CD4-positive, alpha-beta T cell (primary cell): ENCODE data around the gene C2CD2L. TPM values are rescaled to one million over a fixed set of nuclear protein-coding genes. Genes with fewer than 3 reads are reported as not detected.
A peak's percentile ranks its signal among the peaks of the same experiment; 100 is the strongest.
"Not testable (repeated sequence)": the region's sequence is repeated elsewhere in the genome, so short reads cannot be mapped to it uniquely, and the experiment has no call there.

Experiments
- ATAC-seq: fragments of 200-7000 bp; cut with Tn5 transposase; one replicate; pipeline ENCODE4 v1.10.0; 2022; ENCODE audit warnings: mild to moderate bottlenecking; ENCODE audit not compliant: poor library complexity
- CTCF ChIA-PET: fragments of 350-600 bp; sonication (Branson Sonifier 250); formaldehyde crosslinking; loops from one replicate; lab custom pipeline; 2021; ENCODE audit warnings: antibody characterized with exemption, inconsistent platforms; lab: Charles Lee
- POLR2A ChIA-PET: fragments of 350-600 bp; sonication (Branson Sonifier 250); formaldehyde crosslinking; loops from one replicate; lab custom pipeline; 2021; ENCODE audit warnings: antibody characterized with exemption, inconsistent platforms; lab: Charles Lee
- DNase-seq, 14 experiments: peaks; one replicate each; pipeline ENCODE4 v3.0.0-alpha.2; 2013 to 2020; ENCODE audit warnings: mixed read lengths in 2 of 14
- H3K27ac ChIP-seq, 2 donors: one replicate each; pipeline versions ENCODE4 v1.5.1 to v1.7.0; 2013; ENCODE audit warnings: low read length in 2 of 2, low read depth in 1 of 2, mild to moderate bottlenecking in 1 of 2
- H3K27me3 ChIP-seq, 2 experiments: 1 replicate in 1 of 2; 2 replicates in 1 of 2; pipeline versions ENCODE4 v1.6.1 to v1.7.0; 2013; ENCODE audit warnings: low read length in 2 of 2, control low read depth in 1 of 2, mild to moderate bottlenecking in 1 of 2, moderate library complexity in 1 of 2; ENCODE audit not compliant: insufficient read depth in 2 of 2, control insufficient read depth in 1 of 2
- H3K36me3 ChIP-seq: one replicate; pipeline ENCODE4 v1.6.1; 2013; ENCODE audit warnings: low read length, control low read depth; ENCODE audit not compliant: insufficient read depth
- H3K4me1 ChIP-seq: one replicate; pipeline ENCODE4 v1.6.1; 2013; ENCODE audit warnings: low read length, control low read depth; ENCODE audit not compliant: insufficient read depth
- H3K4me3 ChIP-seq: one replicate; pipeline ENCODE4 v1.5.1; 2013; ENCODE audit warnings: mild to moderate bottlenecking, low read length, moderate library complexity
- H3K9me3 ChIP-seq, 2 experiments: 1 replicate in 1 of 2; 2 replicates in 1 of 2; pipeline versions ENCODE4 v1.6.1 to v1.7.0; 2013; ENCODE audit warnings: low read length in 2 of 2, mild to moderate bottlenecking in 2 of 2, control low read depth in 1 of 2, moderate library complexity in 1 of 2; ENCODE audit not compliant: control insufficient read depth in 1 of 2, insufficient read depth in 1 of 2
- H3K27ac Mint-ChIP-seq: one replicate; pipeline ENCODE4 v1.8.0; 2020; ENCODE audit warnings: mixed read lengths
- H3K27me3 Mint-ChIP-seq: one replicate; pipeline ENCODE4 v1.8.0; 2021; ENCODE audit warnings: mixed read lengths
- H3K36me3 Mint-ChIP-seq: one replicate; pipeline ENCODE4 v1.8.0; 2021; ENCODE audit warnings: low read depth, mixed read lengths
- H3K4me1 Mint-ChIP-seq: one replicate; pipeline ENCODE4 v1.8.0; 2021; ENCODE audit warnings: low read depth, mixed read lengths
- H3K4me3 Mint-ChIP-seq: one replicate; pipeline ENCODE4 v1.8.0; 2020; ENCODE audit warnings: mild to moderate bottlenecking, mixed read lengths
- H3K9me3 Mint-ChIP-seq: one replicate; pipeline ENCODE4 v1.8.0; 2020; ENCODE audit warnings: mixed read lengths
- CTCF ChIP-seq: fragments of 200-600 bp; IDR thresholded peaks from one replicate; pipeline ENCODE4 v1.8.0; 2022; ENCODE audit warnings: antibody characterized with exemption, mild to moderate bottlenecking
- intact Hi-C, 2 experiments: fragments of 100-400 bp; cut with DNase I in 1 of 2; cut with micrococcal nuclease in 1 of 2; formaldehyde crosslinking; loops; one replicate each; pipeline versions ENCODE4 v1.15.1 to v1.9.0; 2023 to 2025; cut with DNase I, micrococcal nuclease
- polyA plus RNA-seq, 2 donors: library from polyadenylated mRNA; unstranded; fragments of 120-200 nt; gene quantifications; one replicate each; pipeline ENCODE4 v1.2.1, GENCODE V29; 2013
- total RNA-seq, 174 experiments: library from RNA in 2 of 174; stranded (reverse) in 2 of 174; gene quantifications; one replicate each; pipeline ENCODE4 v1.2.3 and lab custom pipeline; 2021 to 2026

The C2CD2L gene
- 10 to 100 TPM; 16.0 to 16.2 TPM for total RNA-seq
- polyA plus RNA-seq (2013, experiment 1 of 2): 20.1 TPM
- polyA plus RNA-seq (2013, experiment 2 of 2): 24.6 TPM
- 8.6 to 65.8 (median 39.8) reads per million in 172 experiments for total RNA-seq (lab: John Stamatoyannopoulos, UW)

GRCh38 chr11:119106564-119107537, at the start of gene C2CD2L:
C2CD2L (plus strand) TSS chr11:119107344; CDS start chr11:119107742, 398 bp downstream.
- POLR2A ChIA-PET: interaction anchor here (0.6 to 3.7 kb wide), 16 partner anchors 9 to 316 kb away, joined by 3 to 38 read pairs (median 6); partner anchors contain the start of genes CBL, DDX6, HINFP and HMBS
- CTCF ChIA-PET: interaction anchor here (0.8 to 1.6 kb wide), 5 partner anchors 9 to 231 kb away, joined by 3 to 7 read pairs (median 3); a partner anchor contains a TSS
- peaks cover 38% of the 10 kb centered on the region for H3K36me3 Mint-ChIP-seq
- peak within 1 kb of the TSS; percentile 89 for H3K4me3 Mint-ChIP-seq
- Histone ChIP-seq H3K4me3 (peak within 1 kb of the TSS; percentile 92), H3K27me3 (no peaks in the 10 kb centered on the region), H3K4me1 (peaks cover 50% of the 10 kb centered on the region), H3K36me3 (peaks cover 19% of the 10 kb centered on the region), H3K9me3 (no peaks in the 10 kb centered on the region), H3K27ac (peak within 1 kb of the TSS; percentile 72)
- ATAC-seq (peak; percentile 84), DNase-seq (peak; percentile 72 to 96 (median 86))
- H3K4me1 Mint-ChIP-seq: peaks cover 56% of the 10 kb centered on the region
- H3K9me3 Mint-ChIP-seq: no peaks in the 10 kb centered on the region
- no peak for TF ChIP-seq CTCF
- H3K27me3 Mint-ChIP-seq: no peaks in the 10 kb centered on the region
- H3K27ac Mint-ChIP-seq: peak within 1 kb of the TSS; percentile 87
- intact Hi-C loops: loop anchor here in 1 of 2 experiments (10.0 kb wide), 2 partner anchors 88 to 532 kb away; partner anchors contain the start of gene ARCN1

GRCh38 chr11:119059128-119059527, 48.0 kb upstream of the C2CD2L start:
- ATAC-seq, H3K27me3 Mint-ChIP-seq, H3K4me3 ChIP-seq, DNase-seq, H3K27me3 ChIP-seq, intact Hi-C loops, H3K4me3 Mint-ChIP-seq, H3K27ac ChIP-seq, H3K9me3 ChIP-seq, H3K27ac Mint-ChIP-seq, H3K9me3 Mint-ChIP-seq: not testable (repeated sequence)
- POLR2A ChIA-PET: interaction anchor here (1.8 kb wide), 1 partner anchor 29 kb away, joined by 7 read pairs; the partner anchor contains the start of gene SLC37A4
- Mint-ChIP-seq H3K36me3 (peaks cover 37% of the 10 kb centered on the region), H3K4me1 (peaks cover 28% of the 10 kb centered on the region)
- Histone ChIP-seq H3K4me1 (peaks cover 30% of the 10 kb centered on the region), H3K36me3 (peaks cover 18% of the 10 kb centered on the region)
- CTCF ChIA-PET: interaction anchor here (2.0 kb wide), 1 partner anchor 11 kb away, joined by 6 read pairs; no protein-coding TSS in a partner anchor

GRCh38 chr11:119061256-119061655, 45.9 kb upstream of the C2CD2L start:
- ChIA-PET POLR2A (interaction anchor here (2.1 kb wide), 1 partner anchor 33 kb away, joined by 4 read pairs; no protein-coding TSS in a partner anchor), CTCF (interaction anchor here (0.7 kb wide), 1 partner anchor 136 kb away, joined by 3 read pairs; no protein-coding TSS in a partner anchor)
- Mint-ChIP-seq H3K27ac (no peak overlapping the region), H3K36me3 (peaks cover 20% of the 10 kb centered on the region), H3K4me3 (no peak overlapping the region), H3K9me3 (no peaks in the 10 kb centered on the region), H3K4me1 (peaks cover 33% of the 10 kb centered on the region), H3K27me3 (no peaks in the 10 kb centered on the region)
- Histone ChIP-seq H3K27ac (no peak overlapping the region), H3K36me3 (peaks cover 2% of the 10 kb centered on the region), H3K9me3 (no peaks in the 10 kb centered on the region), H3K4me3 (no peak overlapping the region), H3K4me1 (peaks cover 25% of the 10 kb centered on the region), H3K27me3 (no peaks in the 10 kb centered on the region)
- DNase-seq: no peak
- no peak for TF ChIP-seq CTCF
- ATAC-seq: no peak
- intact Hi-C loops: no loop called here
